ENCODE data around the gene BAHCC1.

The BAHCC1 gene

GRCh38 chr17:81398832-81399411 lies 3.7 kb downstream of the BAHCC1 start:
- no peak for DNase-seq

GRCh38 chr17:81399481-81400153 lies 4.4 kb downstream of the BAHCC1 start:
- no peak for DNase-seq

GRCh38 chr17:81400154-81400977 lies 5.1 kb downstream of the BAHCC1 start:
- no peak for DNase-seq

GRCh38 chr17:81400996-81401722 lies 5.9 kb downstream of the BAHCC1 start:
- no peak for DNase-seq

- DNase-seq, result no peak
Observed at GRCh38 chr17:81401723-81402529, 6.7 kb downstream of the BAHCC1 start.

GRCh38 chr17:81402530-81402941 lies 7.3 kb downstream of the BAHCC1 start:
- no peak for DNase-seq

- DNase-seq, result no peak
Observed at GRCh38 chr17:81402981-81403467, 7.8 kb downstream of the BAHCC1 start.

GRCh38 chr17:81403671-81404534 lies 8.6 kb downstream of the BAHCC1 start:
- peak; percentile 37 for DNase-seq

- no peak for DNase-seq
Observed at GRCh38 chr17:81404558-81405165, 9.4 kb downstream of the BAHCC1 start.

GRCh38 chr17:81405411-81405872 lies 10.2 kb downstream of the BAHCC1 start:
- DNase-seq, result no peak

GRCh38 chr17:81406117-81406953 lies 11.1 kb downstream of the BAHCC1 start:
- DNase-seq, result no peak

GRCh38 chr17:81408049-81408448 lies 12.8 kb downstream of the BAHCC1 start:
- DNase-seq, result no peak

- no peak for DNase-seq
Observed at GRCh38 chr17:81409190-81409935, 14.1 kb downstream of the BAHCC1 start.

- DNase-seq, result no peak
Observed at GRCh38 chr17:81410852-81411251, 15.6 kb downstream of the BAHCC1 start.

- DNase-seq, result no peak
Observed at GRCh38 chr17:81411305-81411704, 16.0 kb downstream of the BAHCC1 start.

- DNase-seq, result no peak
Observed at GRCh38 chr17:81412490-81413093, 17.3 kb downstream of the BAHCC1 start.

- no peak for DNase-seq
Observed at GRCh38 chr17:81413497-81414135, 18.4 kb downstream of the BAHCC1 start.

All from NCI-H1048 (cell line).